8988T (cell line): ENCODE results near the gene AP4M1.
A peak's percentile ranks its signal among the peaks of the same experiment; 100 is the strongest.
"Not testable (repeated sequence)": the region's sequence is repeated elsewhere in the genome, so short reads cannot be mapped to it uniquely, and the experiment has no call there.

Source experiments
- DNase-seq: peaks from one replicate; pipeline ENCODE4 v3.0.0; 2011

The AP4M1 gene

GRCh38 chr7:100132697-100133151, 31.3 kb downstream of the AP4M1 start:
- DNase-seq: no peak

GRCh38 chr7:100137851-100138760, 36.7 kb downstream of the AP4M1 start:
- no peak for DNase-seq

- DNase-seq: no peak
Observed at GRCh38 chr7:100141555-100141949, 40.1 kb downstream of the AP4M1 start.

- DNase-seq: no peak
Observed at GRCh38 chr7:100142461-100142860, 41.0 kb downstream of the AP4M1 start.

GRCh38 chr7:100146350-100146749, 44.9 kb downstream of the AP4M1 start:
- DNase-seq: not testable (repeated sequence)

- DNase-seq: no peak
Observed at GRCh38 chr7:100147278-100147677, 45.8 kb downstream of the AP4M1 start.

GRCh38 chr7:100148225-100148558, 46.7 kb downstream of the AP4M1 start:
- no peak for DNase-seq

- DNase-seq: peak; percentile 86
Observed at GRCh38 chr7:100148559-100149328, 47.3 kb downstream of the AP4M1 start, which contains the start of gene LAMTOR4. LAMTOR4 (plus strand) TSS chr7:100148918; CDS start chr7:100148973, 55 bp downstream.

GRCh38 chr7:100152404-100152803, 51.0 kb downstream of the AP4M1 start:
- DNase-seq: no peak

- DNase-seq: no peak
Observed at GRCh38 chr7:100152937-100153666, 51.7 kb downstream of the AP4M1 start.

- DNase-seq: peak; percentile 10
Observed at GRCh38 chr7:100153708-100154535, 52.5 kb downstream of the AP4M1 start.

- peak; percentile 24 for DNase-seq
Observed at GRCh38 chr7:100154651-100155491, 53.4 kb downstream of the AP4M1 start.

- DNase-seq: no peak
Observed at GRCh38 chr7:100155553-100156317, 54.3 kb downstream of the AP4M1 start.

GRCh38 chr7:100156331-100157068, 55.1 kb downstream of the AP4M1 start:
- DNase-seq: peak; percentile 18

GRCh38 chr7:100157069-100157333, 55.6 kb downstream of the AP4M1 start:
- peak; percentile 6 for DNase-seq

- peak; percentile 34 for DNase-seq
Observed at GRCh38 chr7:100157334-100158228, 56.1 kb downstream of the AP4M1 start.
